GM12878 (cell line): ENCODE measurements around the gene TP53INP2. TPM values are rescaled to one million over a fixed set of nuclear protein-coding genes. Genes with fewer than 3 reads are reported as not detected.

Experiments used
- CEBPZ ChIP-seq: fragments of 150-350 bp; IDR thresholded peaks from 2 replicates; pipeline ENCODE4 v1.6.1; 2016; ENCODE audit warnings: low read depth, low read length
- CHD2 ChIP-seq: IDR thresholded peaks from 2 replicates; pipeline ENCODE4 v1.6.1; 2011; ENCODE audit warnings: low read depth, low read length, improper control_type of control experiment, borderline replicate concordance
- CHD4 ChIP-seq: fragments of 200-600 bp; sonication (generic); IDR thresholded peaks from 2 replicates; pipeline ENCODE4 v1.6.1; 2016; ENCODE audit warnings: mild to moderate bottlenecking
- CREM ChIP-seq: IDR thresholded peaks from 2 replicates; pipeline ENCODE4 v1.6.1; 2014; ENCODE audit warnings: antibody characterized with exemption, low read depth
- EZH2 ChIP-seq: IDR thresholded peaks from 2 replicates; pipeline ENCODE4 v1.6.1; 2012; ENCODE audit warnings: low read depth, mild to moderate bottlenecking, control low read depth, inconsistent platforms, low read length, borderline replicate concordance; ENCODE audit not compliant: control insufficient read depth
- HDAC6 ChIP-seq: fragments of 200-600 bp; sonication (generic); IDR thresholded peaks from one replicate; pipeline ENCODE4 v1.8.0; 2017; ENCODE audit warnings: antibody characterized with exemption; ENCODE audit not compliant: unreplicated experiment
- JUNB ChIP-seq: IDR thresholded peaks from 2 replicates; pipeline ENCODE4 v1.6.1; 2016; ENCODE audit warnings: antibody characterized with exemption, mild to moderate bottlenecking
- KAT2A ChIP-seq: conservative IDR thresholded peaks from 2 replicates; pipeline ENCODE4 v1.6.1; 2011; ENCODE audit warnings: low read depth, low read length; ENCODE audit not compliant: control insufficient read depth
- NFYB ChIP-seq: IDR thresholded peaks from 2 replicates; pipeline ENCODE4 v1.6.1; 2011; ENCODE audit warnings: low read depth, mild to moderate bottlenecking, low read length, improper control_type of control experiment, moderate library complexity; ENCODE audit not compliant: insufficient read depth
- POLR2A ChIP-seq: IDR thresholded peaks from 2 replicates; pipeline ENCODE4 v1.6.1; 2011; ENCODE audit warnings: low read depth, mild to moderate bottlenecking, low read length
- POLR2AphosphoS2 ChIP-seq: IDR thresholded peaks from 2 replicates; pipeline ENCODE4 v1.6.1; 2011; ENCODE audit warnings: low read depth, mild to moderate bottlenecking, low read length, improper control_type of control experiment, moderate library complexity
- RAD21 ChIP-seq: IDR thresholded peaks from 2 replicates; pipeline ENCODE4 v1.6.1; 2011; ENCODE audit warnings: mild to moderate bottlenecking, low read depth, low read length, moderate library complexity; ENCODE audit not compliant: insufficient read depth
- RUNX3 ChIP-seq: IDR thresholded peaks from 2 replicates; pipeline ENCODE4 v1.6.1; 2012; ENCODE audit warnings: low read length, inconsistent platforms
- SP1 ChIP-seq: IDR thresholded peaks from one replicate; pipeline ENCODE4 v1.6.1; 2011; ENCODE audit warnings: low read depth, low read length
- SREBF1 ChIP-seq: IDR thresholded peaks from 2 replicates; pipeline ENCODE4 v1.6.1; 2012; ENCODE audit warnings: mild to moderate bottlenecking, low read length
- SUZ12 ChIP-seq: fragments of 200-600 bp; sonication (generic); IDR thresholded peaks from one replicate; pipeline ENCODE4 v1.6.1; 2018; ENCODE audit warnings: antibody characterized with exemption, mild to moderate bottlenecking; ENCODE audit not compliant: unreplicated experiment
- TCF3 ChIP-seq: IDR thresholded peaks from 2 replicates; pipeline ENCODE4 v1.6.1; 2012; ENCODE audit warnings: low read depth, mild to moderate bottlenecking, low read length, borderline replicate concordance; ENCODE audit not compliant: insufficient read depth
- WRNIP1 ChIP-seq: IDR thresholded peaks from 2 replicates; pipeline ENCODE4 v1.6.1; 2011; ENCODE audit warnings: low read depth, low read length, improper control_type of control experiment, borderline replicate concordance
- YBX1 ChIP-seq: fragments of 450-650 bp; IDR thresholded peaks from 2 replicates; pipeline ENCODE4 v1.6.1; 2016; ENCODE audit warnings: antibody characterized with exemption
- YY1 ChIP-seq: IDR thresholded peaks from 2 replicates; pipeline ENCODE4 v1.6.1; 2011; ENCODE audit warnings: low read depth, mild to moderate bottlenecking, low read length
- ZNF384 ChIP-seq: IDR thresholded peaks from 2 replicates; pipeline ENCODE4 v1.6.1; 2012; ENCODE audit warnings: low read depth, mild to moderate bottlenecking, low read length, improper control_type of control experiment, borderline replicate concordance
- polyA plus RNA-seq, 11 experiments: library from polyadenylated mRNA; depleted of rRNA in 4 of 11; unstranded in 6 of 11; stranded (reverse) in 5 of 11; fragments of >200 nt; fragmentation: Nextera tagmentation in 4 of 11; fragmentation: Illumina TruSeq in 1 of 11; extraction: Ambion mirVana in 4 of 11; extraction: Trizol in 1 of 11; gene quantifications; 1 replicate in 1 of 11; 2 replicates in 10 of 11; pipeline versions ENCODE4 v1.2.1 to v1.2.3, GENCODE V29; 2011 to 2016; ENCODE audit warnings: inconsistent platforms in 2 of 11, missing spikeins in 2 of 11, low read depth in 1 of 11
- total RNA-seq, 4 experiments: library from RNA; depleted of rRNA in 3 of 4; stranded (reverse); fragments of >200 nt in 3 of 4; fragmentation: Illumina TruSeq in 1 of 4; extraction: Trizol in 1 of 4; gene quantifications; 2 replicates each; pipeline versions ENCODE4 v1.2.1 to v1.2.3, GENCODE V29; 2013 to 2021
- TF ChIP-seq, protein P1 (sequence below): fragments of 450-650 bp; IDR thresholded peaks from 2 replicates; pipeline ENCODE4 v1.6.1; 2016; ENCODE audit warnings: mild to moderate bottlenecking
- TF ChIP-seq, protein P2 (sequence below): fragments of 450-650 bp; IDR thresholded peaks from 2 replicates; pipeline ENCODE4 v1.6.1; 2014; ENCODE audit warnings: mild to moderate bottlenecking
- TF ChIP-seq, protein P3 (sequence below): IDR thresholded peaks from 2 replicates; pipeline ENCODE4 v1.6.1; 2011; ENCODE audit warnings: borderline replicate concordance, low read depth, mild to moderate bottlenecking, moderate library complexity, low read length; ENCODE audit not compliant: insufficient read depth, poor library complexity, severe bottlenecking

The TP53INP2 gene
- total and polyA plus RNA-seq, 10 of the 15 experiments (the other 5 are each of a cell fraction or from before 2014, with no cell fraction given) = 2.8 to 16.0 (median 4.0) TPM

GRCh38 chr20:34709044-34709830, 5.1 kb downstream of the TP53INP2 start (continued):
- TF ChIP-seq EZH2 (no peak), POLR2A (peak; percentile 88), YBX1 (no peak), CHD4 (no peak), JUNB (no peak), POLR2AphosphoS2 (peak; percentile 54; the same call in 1 of the 2 replicates), TCF3 (no peak), ZNF384 (no peak), KAT2A (no peak), SREBF1 (no peak), YY1 (peak; percentile 50; the same call in 1 of the 2 replicates), CHD2 (peak; percentile 50), NFYB (0 out of 2 replicates have a peak, but pooled peaks have one; percentile 27), HDAC6 (no peak), RAD21 (no peak), RUNX3 (peak; percentile 35; the same call in 1 of the 2 replicates), CREM (peak; percentile 15; the same call in 1 of the 2 replicates), WRNIP1 (no peak), SUZ12 (no peak), CEBPZ (no peak), SP1 (peak; percentile 46)
- TF ChIP-seq, protein P1, sequence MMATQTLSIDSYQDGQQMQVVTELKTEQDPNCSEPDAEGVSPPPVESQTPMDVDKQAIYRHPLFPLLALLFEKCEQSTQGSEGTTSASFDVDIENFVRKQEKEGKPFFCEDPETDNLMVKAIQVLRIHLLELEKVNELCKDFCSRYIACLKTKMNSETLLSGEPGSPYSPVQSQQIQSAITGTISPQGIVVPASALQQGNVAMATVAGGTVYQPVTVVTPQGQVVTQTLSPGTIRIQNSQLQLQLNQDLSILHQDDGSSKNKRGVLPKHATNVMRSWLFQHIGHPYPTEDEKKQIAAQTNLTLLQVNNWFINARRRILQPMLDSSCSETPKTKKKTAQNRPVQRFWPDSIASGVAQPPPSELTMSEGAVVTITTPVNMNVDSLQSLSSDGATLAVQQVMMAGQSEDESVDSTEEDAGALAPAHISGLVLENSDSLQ = peak; percentile 85
- TF ChIP-seq, protein P2, sequence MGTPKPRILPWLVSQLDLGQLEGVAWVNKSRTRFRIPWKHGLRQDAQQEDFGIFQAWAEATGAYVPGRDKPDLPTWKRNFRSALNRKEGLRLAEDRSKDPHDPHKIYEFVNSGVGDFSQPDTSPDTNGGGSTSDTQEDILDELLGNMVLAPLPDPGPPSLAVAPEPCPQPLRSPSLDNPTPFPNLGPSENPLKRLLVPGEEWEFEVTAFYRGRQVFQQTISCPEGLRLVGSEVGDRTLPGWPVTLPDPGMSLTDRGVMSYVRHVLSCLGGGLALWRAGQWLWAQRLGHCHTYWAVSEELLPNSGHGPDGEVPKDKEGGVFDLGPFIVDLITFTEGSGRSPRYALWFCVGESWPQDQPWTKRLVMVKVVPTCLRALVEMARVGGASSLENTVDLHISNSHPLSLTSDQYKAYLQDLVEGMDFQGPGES = no peak
- TF ChIP-seq, protein P3, sequence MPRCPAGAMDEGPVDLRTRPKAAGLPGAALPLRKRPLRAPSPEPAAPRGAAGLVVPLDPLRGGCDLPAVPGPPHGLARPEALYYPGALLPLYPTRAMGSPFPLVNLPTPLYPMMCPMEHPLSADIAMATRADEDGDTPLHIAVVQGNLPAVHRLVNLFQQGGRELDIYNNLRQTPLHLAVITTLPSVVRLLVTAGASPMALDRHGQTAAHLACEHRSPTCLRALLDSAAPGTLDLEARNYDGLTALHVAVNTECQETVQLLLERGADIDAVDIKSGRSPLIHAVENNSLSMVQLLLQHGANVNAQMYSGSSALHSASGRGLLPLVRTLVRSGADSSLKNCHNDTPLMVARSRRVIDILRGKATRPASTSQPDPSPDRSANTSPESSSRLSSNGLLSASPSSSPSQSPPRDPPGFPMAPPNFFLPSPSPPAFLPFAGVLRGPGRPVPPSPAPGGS = peak; percentile 8
